ENCODE data around the gene TCP11L2. TPM values are rescaled to one million over a fixed set of nuclear protein-coding genes. Genes with fewer than 3 reads are reported as not detected.

Gene TCP11L2
- total and polyA plus RNA-seq, 9 of the 15 experiments (the other 6 are each of a cell fraction or from before 2014, with no cell fraction given), result 0.39 to 4.5 (median 1.3) TPM

DNA sequence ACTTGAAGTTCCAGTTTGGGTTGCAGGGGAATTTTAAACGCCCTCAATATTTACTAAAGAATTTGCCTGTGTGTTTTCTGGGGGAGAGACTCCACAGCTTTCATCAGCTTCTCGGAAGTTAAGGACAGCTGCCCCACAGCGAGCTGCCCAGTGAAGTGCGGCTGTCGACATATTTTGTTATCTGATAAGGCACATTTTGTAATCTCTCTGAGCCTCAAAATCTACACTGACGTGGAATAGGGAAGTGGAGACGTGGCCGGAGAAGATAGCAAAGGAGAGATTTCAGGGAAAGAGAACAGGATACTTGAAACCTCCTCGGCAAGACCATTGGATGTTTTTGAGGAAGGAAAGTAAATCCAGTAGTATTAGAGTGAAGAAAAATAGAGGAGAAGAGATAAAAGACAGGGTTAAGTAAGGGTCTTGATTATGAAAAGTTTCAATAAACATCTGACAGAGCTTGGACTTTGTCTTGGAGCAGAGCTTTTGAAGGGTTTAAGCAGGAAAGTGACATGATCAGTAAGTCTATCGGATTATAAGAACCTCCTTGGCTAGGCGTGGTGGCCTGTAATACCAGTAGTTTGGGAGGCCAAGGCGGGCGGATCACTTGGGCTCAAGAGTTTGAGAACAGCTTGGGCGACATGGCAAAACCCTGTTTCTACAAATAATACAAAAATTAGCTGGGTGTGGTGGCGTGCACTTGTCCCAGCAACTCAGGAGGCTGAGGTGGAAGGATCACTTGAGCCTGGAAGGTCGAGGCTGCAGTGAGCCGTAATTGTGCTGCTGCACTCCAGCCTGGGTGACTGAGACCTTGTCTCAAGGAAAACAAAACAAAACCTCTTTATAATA, 56.1 kb downstream of the TCP11L2 start (continued):
- TF ChIP-seq SRSF1 (IDR thresholded peaks at IDR 0.05; ENCODE audit: low read depth, low read length), result no peak
- no peak for TF ChIP-seq ZNF253 (CRISPR knock-in tag; conservative IDR thresholded peaks at IDR 0.05)
- TF ChIP-seq, protein P1, sequence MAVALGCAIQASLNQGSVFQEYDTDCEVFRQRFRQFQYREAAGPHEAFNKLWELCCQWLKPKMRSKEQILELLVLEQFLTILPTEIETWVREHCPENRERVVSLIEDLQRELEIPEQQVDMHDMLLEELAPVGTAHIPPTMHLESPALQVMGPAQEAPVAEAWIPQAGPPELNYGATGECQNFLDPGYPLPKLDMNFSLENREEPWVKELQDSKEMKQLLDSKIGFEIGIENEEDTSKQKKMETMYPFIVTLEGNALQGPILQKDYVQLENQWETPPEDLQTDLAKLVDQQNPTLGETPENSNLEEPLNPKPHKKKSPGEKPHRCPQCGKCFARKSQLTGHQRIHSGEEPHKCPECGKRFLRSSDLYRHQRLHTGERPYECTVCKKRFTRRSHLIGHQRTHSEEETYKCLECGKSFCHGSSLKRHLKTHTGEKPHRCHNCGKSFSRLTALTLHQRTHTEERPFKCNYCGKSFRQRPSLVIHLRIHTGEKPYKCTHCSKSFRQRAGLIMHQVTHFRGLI (CRISPR knock-in tag; IDR thresholded peaks at IDR 0.05), result no peak
- TF ChIP-seq, protein P2, sequence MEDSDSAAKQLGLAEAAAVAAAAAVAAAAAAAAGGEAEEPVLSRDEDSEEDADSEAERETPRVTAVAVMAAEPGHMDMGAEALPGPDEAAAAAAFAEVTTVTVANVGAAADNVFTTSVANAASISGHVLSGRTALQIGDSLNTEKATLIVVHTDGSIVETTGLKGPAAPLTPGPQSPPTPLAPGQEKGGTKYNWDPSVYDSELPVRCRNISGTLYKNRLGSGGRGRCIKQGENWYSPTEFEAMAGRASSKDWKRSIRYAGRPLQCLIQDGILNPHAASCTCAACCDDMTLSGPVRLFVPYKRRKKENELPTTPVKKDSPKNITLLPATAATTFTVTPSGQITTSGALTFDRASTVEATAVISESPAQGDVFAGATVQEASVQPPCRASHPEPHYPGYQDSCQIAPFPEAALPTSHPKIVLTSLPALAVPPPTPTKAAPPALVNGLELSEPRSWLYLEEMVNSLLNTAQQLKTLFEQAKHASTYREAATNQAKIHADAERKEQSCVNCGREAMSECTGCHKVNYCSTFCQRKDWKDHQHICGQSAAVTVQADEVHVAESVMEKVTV (CRISPR knock-in tag; IDR thresholded peaks at IDR 0.05), result no peak
- TF ChIP-seq STAT5A (IDR thresholded peaks at IDR 0.05; ENCODE audit: borderline replicate concordance, low read length), result peak; percentile 81
- TF ChIP-seq, protein P3, sequence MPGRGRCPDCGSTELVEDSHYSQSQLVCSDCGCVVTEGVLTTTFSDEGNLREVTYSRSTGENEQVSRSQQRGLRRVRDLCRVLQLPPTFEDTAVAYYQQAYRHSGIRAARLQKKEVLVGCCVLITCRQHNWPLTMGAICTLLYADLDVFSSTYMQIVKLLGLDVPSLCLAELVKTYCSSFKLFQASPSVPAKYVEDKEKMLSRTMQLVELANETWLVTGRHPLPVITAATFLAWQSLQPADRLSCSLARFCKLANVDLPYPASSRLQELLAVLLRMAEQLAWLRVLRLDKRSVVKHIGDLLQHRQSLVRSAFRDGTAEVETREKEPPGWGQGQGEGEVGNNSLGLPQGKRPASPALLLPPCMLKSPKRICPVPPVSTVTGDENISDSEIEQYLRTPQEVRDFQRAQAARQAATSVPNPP (IDR thresholded peaks at IDR 0.05; ENCODE audit: borderline replicate concordance, insufficient read depth, insufficient read length), result no peak
- TF ChIP-seq EWSR1 (IDR thresholded peaks at IDR 0.05; ENCODE audit: borderline replicate concordance, low read depth, partially characterized antibody), result no peak
- no peak; a peak in 1 of 4 replicates for TF ChIP-seq RAD21 (CRISPR knock-in tag; conservative IDR thresholded peaks at IDR 0.05 in 1 of 2, IDR thresholded peaks at IDR 0.05 in 1 of 2)
- TF ChIP-seq, protein P4, sequence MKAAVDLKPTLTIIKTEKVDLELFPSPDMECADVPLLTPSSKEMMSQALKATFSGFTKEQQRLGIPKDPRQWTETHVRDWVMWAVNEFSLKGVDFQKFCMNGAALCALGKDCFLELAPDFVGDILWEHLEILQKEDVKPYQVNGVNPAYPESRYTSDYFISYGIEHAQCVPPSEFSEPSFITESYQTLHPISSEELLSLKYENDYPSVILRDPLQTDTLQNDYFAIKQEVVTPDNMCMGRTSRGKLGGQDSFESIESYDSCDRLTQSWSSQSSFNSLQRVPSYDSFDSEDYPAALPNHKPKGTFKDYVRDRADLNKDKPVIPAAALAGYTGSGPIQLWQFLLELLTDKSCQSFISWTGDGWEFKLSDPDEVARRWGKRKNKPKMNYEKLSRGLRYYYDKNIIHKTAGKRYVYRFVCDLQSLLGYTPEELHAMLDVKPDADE (conservative IDR thresholded peaks at IDR 0.05; ENCODE audit: control insufficient read depth, low read depth, low read length), result no peak
- TF ChIP-seq, protein P5, sequence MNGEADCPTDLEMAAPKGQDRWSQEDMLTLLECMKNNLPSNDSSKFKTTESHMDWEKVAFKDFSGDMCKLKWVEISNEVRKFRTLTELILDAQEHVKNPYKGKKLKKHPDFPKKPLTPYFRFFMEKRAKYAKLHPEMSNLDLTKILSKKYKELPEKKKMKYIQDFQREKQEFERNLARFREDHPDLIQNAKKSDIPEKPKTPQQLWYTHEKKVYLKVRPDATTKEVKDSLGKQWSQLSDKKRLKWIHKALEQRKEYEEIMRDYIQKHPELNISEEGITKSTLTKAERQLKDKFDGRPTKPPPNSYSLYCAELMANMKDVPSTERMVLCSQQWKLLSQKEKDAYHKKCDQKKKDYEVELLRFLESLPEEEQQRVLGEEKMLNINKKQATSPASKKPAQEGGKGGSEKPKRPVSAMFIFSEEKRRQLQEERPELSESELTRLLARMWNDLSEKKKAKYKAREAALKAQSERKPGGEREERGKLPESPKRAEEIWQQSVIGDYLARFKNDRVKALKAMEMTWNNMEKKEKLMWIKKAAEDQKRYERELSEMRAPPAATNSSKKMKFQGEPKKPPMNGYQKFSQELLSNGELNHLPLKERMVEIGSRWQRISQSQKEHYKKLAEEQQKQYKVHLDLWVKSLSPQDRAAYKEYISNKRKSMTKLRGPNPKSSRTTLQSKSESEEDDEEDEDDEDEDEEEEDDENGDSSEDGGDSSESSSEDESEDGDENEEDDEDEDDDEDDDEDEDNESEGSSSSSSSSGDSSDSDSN (IDR thresholded peaks at IDR 0.05; ENCODE audit: borderline replicate concordance in 1 of 2, low read depth in 2 of 2, low read length in 2 of 2), result peak in 1 of 2 experiments; percentile 56; a peak in 1 of 4 replicates
- no peak for TF ChIP-seq ZFP1 (CRISPR knock-in tag; IDR thresholded peaks at IDR 0.05)
- peak; percentile 74; the same call in 1 of the 2 replicates for TF ChIP-seq POLR2AphosphoS5 (IDR thresholded peaks at IDR 0.05; ENCODE audit: control insufficient read depth, insufficient read depth, low read depth, low read length)
- no peak for TF ChIP-seq STAG1 (CRISPR knock-in tag; IDR thresholded peaks at IDR 0.05; ENCODE audit: borderline replicate concordance)
- no peak for TF ChIP-seq FOXA3 (CRISPR knock-in tag; conservative IDR thresholded peaks at IDR 0.05 in 1 of 2, IDR thresholded peaks at IDR 0.05 in 1 of 2)
